ENCODE data around the gene TFF1.

Gene TFF1

GRCh38 chr21:42314616-42315295 is 51.6 kb downstream of the TFF1 start:
- Histone ChIP-seq H3K4me2 (ENCODE audit: low read depth, low read length, poor library complexity, severe bottlenecking) (no peak overlapping the region), H3K9ac (ENCODE audit: low read depth, low read length, poor library complexity, severe bottlenecking) (no peak overlapping the region), H2AFZ (ENCODE audit: low read length) (no peak overlapping the region), H3K27me3 (ENCODE audit: insufficient read depth, low read length, poor library complexity, severe bottlenecking) (no peaks in the 10 kb centered on the region), H3K9me2 (replicated peaks; ENCODE audit: low read depth, low read length) (no peaks in the 10 kb centered on the region), H3K4me1 (ENCODE audit: insufficient read depth, low read length, poor library complexity, severe bottlenecking) (peaks cover 55% of the 10 kb centered on the region), H3F3A (ENCODE audit: low read depth) (no peaks in the 10 kb centered on the region; the same call in 1 of the 2 replicates), H3K9me3 (ENCODE audit: insufficient read depth, low read depth, low read length) (no peaks in the 10 kb centered on the region), H4K20me1 (ENCODE audit: insufficient read depth, low read length, poor library complexity, severe bottlenecking) (no peaks in the 10 kb centered on the region), H3K36me3 (ENCODE audit: insufficient read depth, low read length) (no peaks in the 10 kb centered on the region), H3K79me2 (ENCODE audit: insufficient read depth, low read length) (no peaks in the 10 kb centered on the region), H3K4me3 (ENCODE audit: low read length, poor library complexity, severe bottlenecking) (no peak overlapping the region)
- no peak for TF ChIP-seq EZH2phosphoT487 (IDR thresholded peaks at IDR 0.05; ENCODE audit: borderline replicate concordance)
- no peak for TF ChIP-seq CTCF (conservative IDR thresholded peaks at IDR 0.05; ENCODE audit: low read length)

GRCh38 chr21:42313501-42313969 is 52.8 kb downstream of the TFF1 start:
- Histone ChIP-seq H3K27me3 (ENCODE audit: insufficient read depth, low read length, poor library complexity, severe bottlenecking) (no peaks in the 10 kb centered on the region), H3K4me1 (ENCODE audit: insufficient read depth, low read length, poor library complexity, severe bottlenecking) (peaks cover 55% of the 10 kb centered on the region), H3K4me2 (ENCODE audit: low read depth, low read length, poor library complexity, severe bottlenecking) (peak overlapping the region; percentile 6), H2AFZ (ENCODE audit: low read length) (no peak overlapping the region), H3F3A (ENCODE audit: low read depth) (no peaks in the 10 kb centered on the region), H4K20me1 (ENCODE audit: insufficient read depth, low read length, poor library complexity, severe bottlenecking) (no peaks in the 10 kb centered on the region), H3K4me3 (ENCODE audit: low read length, poor library complexity, severe bottlenecking) (no peak overlapping the region), H3K79me2 (ENCODE audit: insufficient read depth, low read length) (no peaks in the 10 kb centered on the region), H3K9me3 (ENCODE audit: insufficient read depth, low read depth, low read length) (no peaks in the 10 kb centered on the region), H3K36me3 (ENCODE audit: insufficient read depth, low read length) (no peaks in the 10 kb centered on the region), H3K9ac (ENCODE audit: low read depth, low read length, poor library complexity, severe bottlenecking) (peak overlapping the region; percentile 41), H3K9me2 (replicated peaks; ENCODE audit: low read depth, low read length) (no peaks in the 10 kb centered on the region)
- TF ChIP-seq CTCF (conservative IDR thresholded peaks at IDR 0.05; ENCODE audit: low read length) (no peak), EZH2phosphoT487 (IDR thresholded peaks at IDR 0.05; ENCODE audit: borderline replicate concordance) (no peak)

- no peak overlapping the region for H3K4me3 ChIP-seq (ENCODE audit: low read length, poor library complexity, severe bottlenecking)
- no peaks in the 10 kb centered on the region for H3K9me2 ChIP-seq (replicated peaks; ENCODE audit: low read depth, low read length)
- H3K9me3 ChIP-seq (ENCODE audit: insufficient read depth, low read depth, low read length): no peaks in the 10 kb centered on the region
- no peak overlapping the region for H3K9ac ChIP-seq (ENCODE audit: low read depth, low read length, poor library complexity, severe bottlenecking)
- no peaks in the 10 kb centered on the region for H3K36me3 ChIP-seq (ENCODE audit: insufficient read depth, low read length)
- no peaks in the 10 kb centered on the region for H4K20me1 ChIP-seq (ENCODE audit: insufficient read depth, low read length, poor library complexity, severe bottlenecking)
- peaks cover 55% of the 10 kb centered on the region for H3K4me1 ChIP-seq (ENCODE audit: insufficient read depth, low read length, poor library complexity, severe bottlenecking)
- no peak overlapping the region for H3K4me2 ChIP-seq (ENCODE audit: low read depth, low read length, poor library complexity, severe bottlenecking)
- H3K79me2 ChIP-seq (ENCODE audit: insufficient read depth, low read length): no peaks in the 10 kb centered on the region
- TF ChIP-seq EZH2phosphoT487 (IDR thresholded peaks at IDR 0.05; ENCODE audit: borderline replicate concordance) (no peak), CTCF (conservative IDR thresholded peaks at IDR 0.05; ENCODE audit: low read length) (no peak)
- H3K27me3 ChIP-seq (ENCODE audit: insufficient read depth, low read length, poor library complexity, severe bottlenecking): no peaks in the 10 kb centered on the region
- no peak overlapping the region for H2AFZ ChIP-seq (ENCODE audit: low read length)
- H3F3A ChIP-seq (ENCODE audit: low read depth): no peaks in the 10 kb centered on the region
Observed at GRCh38 chr21:42312626-42313104, 53.7 kb downstream of the TFF1 start.

Measured in Loucy (cell line).